H1 (cell line): ENCODE data around the gene DNAJC5G. TPM values are rescaled to one million over a fixed set of nuclear protein-coding genes. Genes with fewer than 3 reads are reported as not detected.

ENCODE experiments used
- CTCF ChIA-PET: fragments of 300-600 bp; sonication (Branson Sonifier 250); formaldehyde crosslinking; loops from one replicate; lab custom pipeline; 2021; ENCODE audit not compliant: partially characterized antibody; lab: Charles Lee
- POLR2A ChIA-PET: fragments of 300-600 bp; sonication (Branson Sonifier 250); formaldehyde crosslinking; loops from one replicate; lab custom pipeline; 2021; ENCODE audit warnings: inconsistent platforms; ENCODE audit not compliant: partially characterized antibody; lab: Charles Lee
- DNase-seq, 2 experiments: peaks; one replicate each; pipeline versions ENCODE4 v3.0.0 to v3.0.0-alpha.2; 2010 to 2022; ENCODE audit warnings: low spot score in 2 of 2, low read depth in 1 of 2, mixed read lengths in 1 of 2
- FAIRE-seq: peaks from 2 replicates; lab custom pipeline; 2011; peaks lifted over from hg19 to GRCh38; lab: Jason Lieb, UNC
- H2AFZ ChIP-seq: 2 replicates; pipeline ENCODE4 v1.8.1; 2012; ENCODE audit warnings: low read length, inconsistent platforms
- H2AK5ac ChIP-seq: 2 replicates; pipeline ENCODE4 v1.6.1; 2013; ENCODE audit warnings: low read depth, low read length
- H2BK120ac ChIP-seq: replicated peaks from 2 replicates; pipeline ENCODE3; 2013; ENCODE audit warnings: low read depth, low read length, inconsistent platforms
- H2BK12ac ChIP-seq: 2 replicates; pipeline ENCODE4 v1.6.1; 2013; ENCODE audit warnings: low read depth, low read length
- H2BK15ac ChIP-seq: 2 replicates; pipeline ENCODE4 v1.6.1; 2013; ENCODE audit warnings: low read length
- H2BK20ac ChIP-seq: 2 replicates; pipeline ENCODE4 v1.6.1; 2013; ENCODE audit warnings: low read length
- H2BK5ac ChIP-seq: 2 replicates; pipeline ENCODE4 v1.6.1; 2013; ENCODE audit warnings: low read depth, low read length
- H3K14ac ChIP-seq: 2 replicates; pipeline ENCODE4 v1.6.1; 2013; ENCODE audit warnings: inconsistent platforms; ENCODE audit not compliant: insufficient read length
- H3K18ac ChIP-seq: 2 replicates; pipeline ENCODE4 v1.6.1; 2013; ENCODE audit warnings: low read length; ENCODE audit errors: extremely low read depth
- H3K23ac ChIP-seq: 2 replicates; pipeline ENCODE4 v1.6.1; 2013; ENCODE audit warnings: inconsistent platforms; ENCODE audit not compliant: insufficient read length
- H3K23me2 ChIP-seq: 2 replicates; pipeline ENCODE4 v1.6.1; 2013; ENCODE audit warnings: low read depth, low read length
- H3K27ac ChIP-seq: 2 replicates; pipeline ENCODE4 v1.6.1; 2011; ENCODE audit warnings: low read depth, low read length, inconsistent platforms
- H3K27me3 ChIP-seq, 4 experiments: replicated peaks in 1 of 4; 1 replicate in 1 of 4; 2 replicates in 3 of 4; pipeline versions ENCODE4 v1.6.1 to v1.8.1; 2011 to 2013; ENCODE audit warnings: low read length in 3 of 4, mild to moderate bottlenecking in 3 of 4, inconsistent platforms in 2 of 4, mixed read lengths in 2 of 4, moderate library complexity in 1 of 4; ENCODE audit not compliant: control insufficient read depth in 3 of 4, insufficient read depth in 3 of 4; ENCODE audit errors: extremely low read depth in 1 of 4
- H3K36me3 ChIP-seq, 4 experiments: 2 replicates each; pipeline versions ENCODE4 v1.6.1 to v1.8.1; 2011 to 2013; ENCODE audit warnings: mild to moderate bottlenecking in 4 of 4, low read length in 3 of 4, moderate library complexity in 2 of 4, control low read depth in 1 of 4, inconsistent platforms in 1 of 4; ENCODE audit not compliant: insufficient read depth in 4 of 4, control insufficient read depth in 2 of 4
- H3K4ac ChIP-seq: replicated peaks from 2 replicates; pipeline ENCODE3; 2013; ENCODE audit warnings: low read length, low read depth, mixed read lengths, inconsistent platforms; ENCODE audit not compliant: insufficient read length
- H3K4me1 ChIP-seq, 4 experiments: replicated peaks in 1 of 4; 1 replicate in 1 of 4; 2 replicates in 3 of 4; pipeline versions ENCODE4 v1.6.1 to v1.8.1; 2011 to 2013; ENCODE audit warnings: low read length in 3 of 4, inconsistent platforms in 2 of 4, mixed read lengths in 1 of 4; ENCODE audit not compliant: insufficient read depth in 4 of 4, control insufficient read depth in 3 of 4
- H3K4me2 ChIP-seq, 2 experiments: 2 replicates each; pipeline versions ENCODE4 v1.6.1 to v1.8.1; 2011 to 2013; ENCODE audit warnings: low read depth in 2 of 2, low read length in 2 of 2, control low read depth in 1 of 2, inconsistent platforms in 1 of 2, mild to moderate bottlenecking in 1 of 2; ENCODE audit not compliant: insufficient read depth in 1 of 2
- H3K4me3 ChIP-seq, 4 experiments: fragments of 200-600, 300-600 bp in 1 of 4; sonication (generic), shearing (Covaris generic), sonication (Bioruptor Twin) in 1 of 4; 2 replicates each; pipeline versions ENCODE4 v1.5.1 to v1.8.1; 2011 to 2016; ENCODE audit warnings: low read length in 4 of 4, low read depth in 3 of 4, control low read depth in 2 of 4, inconsistent platforms in 2 of 4, mild to moderate bottlenecking in 2 of 4, mixed read lengths in 1 of 4, moderate library complexity in 1 of 4; ENCODE audit not compliant: insufficient read depth in 2 of 4; ENCODE audit errors: extremely low read depth in 1 of 4
- H3K56ac ChIP-seq: replicated peaks from 2 replicates; pipeline ENCODE3; 2013; ENCODE audit warnings: low read depth, mild to moderate bottlenecking, mixed read lengths, low read length, inconsistent platforms; ENCODE audit not compliant: insufficient read length
- H3K79me1 ChIP-seq: 2 replicates; pipeline ENCODE4 v1.6.1; 2013; ENCODE audit warnings: low read depth, low read length, control low read depth
- H3K79me2 ChIP-seq, 2 experiments: 2 replicates each; pipeline versions ENCODE4 v1.6.1 to v1.8.1; 2012 to 2013; ENCODE audit warnings: low read length in 2 of 2, mild to moderate bottlenecking in 2 of 2, inconsistent platforms in 1 of 2; ENCODE audit not compliant: insufficient read depth in 2 of 2, control insufficient read depth in 1 of 2
- H3K9ac ChIP-seq, 4 experiments: replicated peaks in 1 of 4; 1 replicate in 1 of 4; 2 replicates in 3 of 4; pipeline versions ENCODE4 v1.6.1 to v1.8.1; 2011 to 2013; ENCODE audit warnings: low read depth in 3 of 4, low read length in 3 of 4, control low read depth in 2 of 4, mild to moderate bottlenecking in 2 of 4, moderate library complexity in 2 of 4, inconsistent platforms in 1 of 4; ENCODE audit errors: extremely low read depth in 1 of 4
- H3K9me3 ChIP-seq, 2 experiments: 2 replicates each; pipeline versions ENCODE4 v1.6.1 to v1.8.1; 2012 to 2013; ENCODE audit warnings: mild to moderate bottlenecking in 2 of 2, moderate library complexity in 2 of 2, control low read depth in 1 of 2, inconsistent platforms in 1 of 2, low read depth in 1 of 2, low read length in 1 of 2, mixed read lengths in 1 of 2; ENCODE audit not compliant: insufficient read depth in 2 of 2
- H4K20me1 ChIP-seq, 2 experiments: replicated peaks in 1 of 2; 2 replicates each; pipeline versions ENCODE3 to v1.8.1; 2011 to 2013; ENCODE audit warnings: inconsistent platforms in 2 of 2, low read length in 2 of 2, mild to moderate bottlenecking in 1 of 2; ENCODE audit not compliant: insufficient read depth in 2 of 2, control insufficient read depth in 1 of 2
- H4K5ac ChIP-seq: 2 replicates; pipeline ENCODE4 v1.6.1; 2013; ENCODE audit warnings: low read length, low read depth, mixed read lengths, inconsistent platforms; ENCODE audit not compliant: insufficient read length
- H4K8ac ChIP-seq: 2 replicates; pipeline ENCODE4 v1.8.0; 2013; ENCODE audit warnings: mild to moderate bottlenecking, moderate library complexity, low read length, inconsistent platforms; ENCODE audit not compliant: insufficient read depth; ENCODE audit errors: extremely low read depth
- H4K91ac ChIP-seq: replicated peaks from 2 replicates; pipeline ENCODE3; 2013; ENCODE audit warnings: low read length, mixed read lengths, inconsistent platforms; ENCODE audit not compliant: insufficient read length
- ASH2L ChIP-seq: fragments of 200-600, 300-600 bp; sonication (generic); IDR thresholded peaks from one replicate; pipeline ENCODE4 v1.7.1; 2017; ENCODE audit warnings: low read length
- CTCF ChIP-seq, 3 experiments: IDR thresholded peaks; 1 replicate in 2 of 3; 2 replicates in 1 of 3; pipeline versions ENCODE4 v1.5.1 to v1.6.1; 2011; ENCODE audit warnings: low read length in 3 of 3, mild to moderate bottlenecking in 3 of 3, inconsistent platforms in 2 of 3, low read depth in 1 of 3, moderate library complexity in 1 of 3; ENCODE audit not compliant: insufficient read depth in 1 of 3; ENCODE audit errors: control extremely low read depth in 1 of 3
- HDAC6 ChIP-seq: IDR thresholded peaks from one replicate; pipeline ENCODE4 v1.7.1; 2012; ENCODE audit warnings: low read depth, mild to moderate bottlenecking, inconsistent platforms, low read length, moderate library complexity
- KDM1A ChIP-seq: fragments of 200-600, 300-600 bp; sonication (generic); IDR thresholded peaks from 2 replicates; pipeline ENCODE4 v1.7.1; 2016; ENCODE audit warnings: mild to moderate bottlenecking, low read length, borderline replicate concordance
- MAFK ChIP-seq: IDR thresholded peaks from 2 replicates; pipeline ENCODE4 v1.6.1; 2012; ENCODE audit warnings: low read depth, mild to moderate bottlenecking, improper control_type of control experiment, low read length
- POLR2A ChIP-seq, 2 experiments: IDR thresholded peaks; 1 replicate in 1 of 2; 2 replicates in 1 of 2; pipeline ENCODE4 v1.6.1; 2011; ENCODE audit warnings: low read depth in 2 of 2, low read length in 2 of 2, mild to moderate bottlenecking in 2 of 2; ENCODE audit errors: control extremely low read depth in 1 of 2
- RAD21 ChIP-seq, 2 experiments: IDR thresholded peaks in 1 of 2; conservative IDR thresholded peaks in 1 of 2; 2 replicates each; pipeline ENCODE4 v1.6.1; 2011; ENCODE audit warnings: low read depth in 2 of 2, low read length in 2 of 2, improper control_type of control experiment in 1 of 2, inconsistent platforms in 1 of 2, mild to moderate bottlenecking in 1 of 2, moderate library complexity in 1 of 2
- SIRT6 ChIP-seq: IDR thresholded peaks from one replicate; pipeline ENCODE4 v1.7.1; 2012; ENCODE audit warnings: low read length, inconsistent platforms
- SUZ12 ChIP-seq: fragments of 200-600 bp; sonication (generic); IDR thresholded peaks from 2 replicates; pipeline ENCODE4 v1.6.1; 2012; ENCODE audit warnings: mild to moderate bottlenecking, inconsistent platforms, low read length, moderate library complexity, mixed read lengths
- WGBS, 2 experiments: shearing (Covaris generic) in 1 of 2; methylation state at CpG; one replicate each; pipeline versions ENCODE4 v1.1.6 to v1.1.7; 2013 to 2015; ENCODE audit warnings: low lambda C conversion rate in 2 of 2, mixed read lengths in 2 of 2, inconsistent platforms in 1 of 2, low coverage in 1 of 2, missing lambda C conversion rate in 1 of 2; ENCODE audit not compliant: insufficient replicate concordance in 2 of 2, insufficient coverage in 1 of 2, insufficient read length in 1 of 2; ENCODE audit errors: extremely low coverage in 1 of 2, missing lambda C conversion rate in 1 of 2; 5-methylcytosine and 5-hydroxymethylcytosine counted together
- polyA plus RNA-seq, 7 experiments: library from polyadenylated mRNA; depleted of rRNA in 3 of 7; stranded (reverse) in 5 of 7; unstranded in 2 of 7; fragments of >200 nt in 5 of 7; fragments of 200-250 nt in 2 of 7; gene quantifications; 1 replicate in 5 of 7; 2 replicates in 1 of 7; 4 replicates in 1 of 7; pipeline versions ENCODE4 v1.2.1 to v1.2.3, GENCODE V29; 2011 to 2013; ENCODE audit warnings: missing spikeins in 2 of 7, mixed read lengths in 2 of 7
- total RNA-seq: library from RNA; stranded (reverse); fragmentation: NEBNext Ultra II Directional; extraction: Animal tissue kit (Norgen Biotek cat#: 25700); gene quantifications from 2 replicates; pipeline ENCODE4 v1.2.1, GENCODE V29; 2021

The DNAJC5G gene
- total and polyA plus RNA-seq, 2 of the 8 experiments (the other 6 are each of a cell fraction or from before 2014, with no cell fraction given), result 0.83 to 1.4 TPM

- peaks cover 0 to 4% (median 0%) of the 10 kb centered on the region in 4 experiments; a peak in 1 of 7 replicates for H3K27me3 ChIP-seq
These were observed 10.2 kb downstream of the DNAJC5G start for GRCh38 chr2:27285481-27285880.

More at GRCh38 chr2:27285481-27285880, 10.2 kb downstream of the DNAJC5G start:
- FAIRE-seq (no peak), DNase-seq (no peak)
- Histone ChIP-seq H3K9me3 (no peaks in the 10 kb centered on the region), H2BK5ac (no peak overlapping the region), H4K5ac (no peak overlapping the region), H2BK20ac (no peak overlapping the region), H3K23me2 (peaks cover 3% of the 10 kb centered on the region), H3K4me3 (no peak overlapping the region), H2AK5ac (no peak overlapping the region), H3K4me1 (peaks cover 4 to 18% (median 13%) of the 10 kb centered on the region in 4 experiments), H4K20me1 (no peaks in the 10 kb centered on the region), H3K9ac (no peak overlapping the region), H3K18ac (no peak overlapping the region), H3K14ac (no peak overlapping the region), H3K56ac (no peak overlapping the region), H3K4ac (no peak overlapping the region), H3K27ac (no peak overlapping the region), H3K79me2 (no peaks in the 10 kb centered on the region), H4K8ac (no peak overlapping the region), H3K4me2 (no peak overlapping the region), H2BK12ac (no peak overlapping the region), H2AFZ (no peak overlapping the region), H3K23ac (no peak overlapping the region), H2BK120ac (no peak overlapping the region), H4K91ac (no peak overlapping the region)
- WGBS, 2 experiments, result 74% methylated on average over 6 of the region's 6 CpGs; no CpG with 5 or more reads in 1 of the 2 experiments
- CTCF ChIA-PET, result interaction anchor here (0.6 to 20.2 kb wide), 6 partner anchors 10 to 204 kb away, joined by 3 to 413 read pairs (median 92); partner anchors contain the start of gene SLC30A3
- TF ChIP-seq KDM1A (no peak), MAFK (no peak), SIRT6 (no peak), ASH2L (no peak), CTCF (IDR thresholded peaks at IDR 0.05; ENCODE audit: control extremely low read depth in 1 of 3, insufficient read depth in 1 of 3, low read depth in 1 of 3, low read length in 3 of 3) (no peak), HDAC6 (no peak), RAD21 (IDR thresholded peaks at IDR 0.05 in 1 of 2, conservative IDR thresholded peaks at IDR 0.05 in 1 of 2; ENCODE audit: low read depth in 2 of 2, low read length in 2 of 2) (no peak), POLR2A (IDR thresholded peaks at IDR 0.05; ENCODE audit: control extremely low read depth in 1 of 2, low read depth in 2 of 2, low read length in 2 of 2) (no peak), SUZ12 (no peak)
- TF ChIP-seq, all 59 proteins: peak for 0
- H2BK15ac ChIP-seq, result no peak overlapping the region
- H3K36me3 ChIP-seq, result no peaks in the 10 kb centered on the region
- POLR2A ChIA-PET, result interaction anchor here (1.1 to 11.9 kb wide), 3 partner anchors 12 to 38 kb away, joined by 3 to 149 read pairs (median 4); no protein-coding TSS in a partner anchor
- no peaks in the 10 kb centered on the region for H3K79me1 ChIP-seq
